ENCODE results near the gene COX10.

DNA sequence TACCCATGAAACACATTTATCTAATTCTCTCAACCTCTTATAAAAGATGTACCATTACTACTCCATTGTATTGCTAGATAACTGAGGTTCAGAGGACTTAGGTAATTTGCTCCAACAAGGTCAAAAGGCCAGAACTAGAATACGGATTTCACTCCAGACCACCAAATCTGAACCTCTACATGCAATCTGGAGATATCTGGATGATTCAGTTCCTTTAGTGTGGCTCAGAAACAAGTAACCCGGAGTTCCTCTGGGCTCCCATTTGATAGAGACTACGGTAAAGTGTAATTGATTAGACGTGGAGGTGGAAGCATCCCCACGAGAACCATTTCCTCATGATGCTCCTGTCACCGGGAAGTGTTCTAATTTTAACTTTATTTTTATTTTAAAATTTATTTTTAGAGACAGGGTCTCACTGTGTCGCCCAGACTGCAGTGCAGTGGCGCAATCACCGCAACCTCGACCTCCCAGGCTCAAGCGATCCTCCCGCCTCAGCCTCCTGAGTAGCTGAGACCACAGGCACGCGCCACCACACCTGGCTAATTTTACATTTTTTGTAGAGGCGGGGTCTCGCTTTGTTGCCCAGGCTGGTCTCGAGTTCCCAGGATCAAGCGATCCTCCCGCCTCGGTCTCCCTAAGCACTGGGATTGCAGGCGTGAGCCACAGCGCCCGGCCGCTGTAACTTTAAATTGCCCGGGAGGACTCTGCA is 608 bp upstream of the COX10 start:
- no peak for TF ChIP-seq CTCF (IDR thresholded peaks at IDR 0.05; ENCODE audit: low read depth, low read length)
- no peak for TF ChIP-seq EZH2phosphoT487 (IDR thresholded peaks at IDR 0.05; ENCODE audit: low read depth)

Measured in OCI-LY3 (cell line).